GM21825 (cell line): Measurements from ENCODE around the gene ERGIC1.

ENCODE experiments used
- ATAC-seq: cut with Tn5 transposase; IDR thresholded peaks from one replicate; pipeline ENCODE4 v1.9.1; 2021; ENCODE audit warnings: mild to moderate bottlenecking, moderate library complexity; ENCODE audit not compliant: unreplicated experiment

Gene ERGIC1

GRCh38 chr5:172827841-172828240 lies 6.2 kb upstream of the ERGIC1 start:
- ATAC-seq: no peak

GRCh38 chr5:172828911-172829431 lies 5.1 kb upstream of the ERGIC1 start:
- no peak for ATAC-seq

- no peak for ATAC-seq
Measured at GRCh38 chr5:172830275-172830799, 3.7 kb upstream of the ERGIC1 start.

GRCh38 chr5:172830876-172831662 lies 3.0 kb upstream of the ERGIC1 start:
- no peak for ATAC-seq

DNA sequence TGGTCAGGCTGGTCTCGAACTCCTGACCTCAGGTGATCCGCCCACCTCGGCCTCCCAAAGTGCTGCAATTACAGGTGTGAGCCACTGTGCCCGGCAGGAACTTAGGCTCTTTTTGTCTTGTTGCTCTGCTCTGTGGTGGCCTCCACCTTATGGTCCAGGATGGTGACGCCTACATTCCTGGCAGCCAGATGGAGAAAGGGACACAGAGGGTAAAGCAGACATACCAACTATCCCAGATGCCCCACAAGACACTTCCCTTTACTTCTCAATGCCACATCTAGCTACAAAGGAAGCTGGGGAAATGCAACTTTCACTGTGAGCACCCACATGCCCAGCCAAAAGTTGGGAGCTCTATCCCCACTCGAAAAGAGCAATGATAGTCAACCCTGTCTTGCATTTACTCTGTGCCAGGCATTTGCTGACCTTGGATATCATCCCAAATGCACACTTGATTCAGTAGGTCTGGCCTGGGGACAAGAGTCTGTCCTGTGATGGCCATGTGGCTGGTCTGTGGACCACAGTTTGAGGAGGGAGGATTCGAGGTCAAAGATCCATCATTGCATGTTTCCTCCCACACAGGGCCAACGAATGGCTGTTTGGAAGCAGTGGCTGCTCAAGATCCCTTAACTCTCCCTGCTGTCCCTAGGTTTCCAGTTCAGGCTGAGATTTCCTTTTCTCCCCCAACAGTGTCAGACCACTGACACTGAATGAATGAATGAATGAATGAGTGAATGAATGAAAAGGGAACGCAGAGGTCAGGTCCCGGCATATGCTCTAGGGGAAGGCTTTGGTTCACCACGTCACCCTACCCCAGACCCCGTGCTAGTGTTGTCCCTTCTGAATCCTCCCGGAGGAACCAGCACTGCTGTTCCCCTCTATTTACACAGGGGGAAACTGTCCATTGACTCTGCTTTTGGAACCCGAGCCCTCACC lies 1.4 kb upstream of the ERGIC1 start:
- ATAC-seq: no peak

GRCh38 chr5:172833372-172833685 lies 722 bp upstream of the ERGIC1 start:
- no peak for ATAC-seq

DNA sequence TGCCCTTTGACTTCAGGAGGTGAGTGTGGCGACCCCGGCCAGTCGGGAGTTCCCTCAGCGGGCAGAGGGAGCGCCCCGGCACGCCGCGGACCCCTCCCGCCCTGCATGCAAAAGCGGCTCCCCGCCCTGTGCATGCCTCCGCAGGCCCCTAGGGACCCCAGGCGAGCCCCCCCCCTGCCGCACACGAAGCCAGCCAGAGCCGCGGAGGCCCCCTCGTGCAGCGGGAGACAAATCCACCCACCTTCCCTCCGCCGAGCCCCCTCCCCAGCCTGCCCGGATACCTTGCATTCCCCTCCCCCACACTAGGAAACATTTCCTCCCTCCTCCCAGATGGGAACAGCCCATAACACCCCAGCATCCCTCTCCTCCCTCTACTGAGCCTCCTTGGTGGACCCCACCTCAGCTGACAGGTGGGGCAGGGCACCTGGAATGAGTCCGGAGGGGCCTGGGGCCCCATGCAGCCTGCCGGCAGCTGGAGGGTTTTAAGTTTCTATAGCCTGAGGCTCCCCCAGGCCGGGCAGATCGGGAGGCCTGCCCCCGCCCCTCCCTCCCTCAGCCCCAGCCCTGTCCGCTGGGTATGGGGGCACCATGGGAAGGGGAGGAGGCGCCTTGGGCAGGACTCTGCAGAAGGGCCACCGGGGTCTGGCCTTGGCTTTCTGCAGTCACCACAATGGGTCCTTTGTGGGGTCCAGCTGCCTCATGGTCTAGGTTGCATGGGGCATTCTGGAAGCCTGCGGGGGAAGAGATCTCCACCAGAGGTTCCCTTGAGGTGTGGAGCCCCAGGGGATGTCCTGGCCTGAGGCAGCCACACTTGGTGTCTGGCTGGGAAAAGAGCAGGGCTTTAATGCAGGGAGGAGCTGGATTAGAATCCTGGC lies 601 bp downstream of the ERGIC1 start:
- ATAC-seq: no peak

- no peak for ATAC-seq
Measured at GRCh38 chr5:172835290-172835993, 1.4 kb downstream of the ERGIC1 start.

DNA sequence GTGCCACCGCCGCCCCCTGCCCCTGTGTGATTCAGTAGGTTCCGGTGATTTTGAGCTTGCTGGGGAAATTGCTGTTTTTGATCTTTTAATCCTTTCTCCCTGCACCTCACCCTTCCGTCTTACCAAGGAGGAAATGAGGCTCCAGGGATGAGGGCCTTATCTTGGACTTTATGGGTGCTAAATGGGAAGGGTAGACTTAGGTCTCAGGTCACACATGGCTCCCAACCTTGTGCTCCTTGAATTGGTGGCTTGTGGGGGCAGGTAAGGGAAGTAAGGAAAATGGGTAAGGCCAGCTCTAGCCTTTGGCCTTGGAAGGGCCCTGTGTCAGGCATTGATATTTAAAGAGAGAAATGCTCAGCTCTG lies 1.9 kb downstream of the ERGIC1 start:
- no peak for ATAC-seq

- peak; percentile 72 for ATAC-seq
Measured at GRCh38 chr5:172837640-172838039, 3.6 kb downstream of the ERGIC1 start.

DNA sequence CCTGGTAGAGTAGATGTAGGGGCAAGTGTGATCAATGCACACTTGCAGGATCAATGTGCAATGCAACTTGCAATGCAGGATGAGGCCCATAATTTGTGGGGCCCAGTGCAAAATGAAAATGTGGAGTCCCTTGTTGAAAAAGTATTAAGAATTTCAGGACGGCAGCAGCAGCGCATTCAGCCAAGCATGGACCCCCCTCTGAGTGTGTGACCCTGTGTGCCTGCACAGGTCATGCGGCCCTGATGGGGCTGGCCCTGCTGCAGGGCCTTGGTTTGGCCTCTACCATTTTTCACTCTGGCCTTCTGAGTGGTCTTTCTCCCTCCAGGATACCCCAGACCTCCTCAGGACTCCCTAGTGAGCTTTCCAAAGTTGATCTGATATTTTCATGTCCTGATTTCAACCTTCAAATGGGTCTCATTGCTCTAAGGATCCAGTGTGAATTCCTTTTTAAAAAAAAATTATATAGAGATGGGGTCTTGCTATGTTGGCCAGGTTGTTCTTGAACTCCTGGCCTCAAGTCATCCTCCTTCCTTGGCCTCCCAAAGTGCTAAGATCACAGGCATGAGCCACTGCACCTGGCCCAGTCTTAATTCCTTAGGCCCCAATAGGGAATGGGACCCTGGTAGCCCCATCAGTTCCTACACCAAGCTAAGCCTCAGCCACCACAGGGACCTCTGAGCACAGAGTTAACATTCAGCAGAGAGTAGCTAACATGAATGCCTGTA lies 4.3 kb downstream of the ERGIC1 start:
- no peak for ATAC-seq

GRCh38 chr5:172839669-172840431 lies 5.8 kb downstream of the ERGIC1 start:
- ATAC-seq: no peak

- no peak for ATAC-seq
Measured at GRCh38 chr5:172840432-172841154, 6.5 kb downstream of the ERGIC1 start.

- ATAC-seq: no peak
Measured at GRCh38 chr5:172841256-172841655, 7.2 kb downstream of the ERGIC1 start.

- no peak for ATAC-seq
Measured at GRCh38 chr5:172843825-172844576, 9.9 kb downstream of the ERGIC1 start.

GRCh38 chr5:172844577-172844838 lies 10.5 kb downstream of the ERGIC1 start:
- no peak for ATAC-seq

GRCh38 chr5:172845154-172845553 lies 11.1 kb downstream of the ERGIC1 start:
- ATAC-seq: no peak

DNA sequence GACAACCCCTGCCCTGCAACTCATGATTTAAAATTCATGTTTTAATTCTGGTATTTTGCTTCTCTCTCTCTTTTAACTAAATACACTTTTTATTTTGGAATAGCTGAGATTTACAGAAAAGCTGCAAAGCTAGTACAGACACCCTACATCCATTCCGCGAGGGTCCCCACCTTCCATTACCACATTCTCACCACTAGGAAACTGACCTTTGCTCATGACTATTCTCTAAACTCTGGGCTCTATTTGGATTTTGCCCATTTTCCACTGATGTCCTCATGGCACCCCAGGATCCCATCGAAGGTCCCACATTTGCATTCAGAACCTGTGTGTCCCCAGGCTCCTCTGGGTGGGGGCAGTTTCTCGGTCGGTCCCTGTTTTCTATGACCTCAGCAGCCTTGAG lies 11.5 kb downstream of the ERGIC1 start:
- ATAC-seq: no peak
